ENCODE measurements around the gene ZFHX2. TPM values are rescaled to one million over a fixed set of nuclear protein-coding genes. Genes with fewer than 3 reads are reported as not detected.

ZFHX2 gene
- total and polyA plus RNA-seq, 2 of the 13 experiments (the other 11 are each of a cell fraction or from before 2014, with no cell fraction given), result 0.17 to 0.44 TPM

GRCh38 chr14:23588884-23589598, 37.5 kb upstream of the ZFHX2 start (continued):
- TF ChIP-seq IKZF5 (CRISPR knock-in tag; IDR thresholded peaks at IDR 0.05), result peak; percentile 99
- no peak for TF ChIP-seq SMARCC2 (IDR thresholded peaks at IDR 0.05)
- TF ChIP-seq MATR3 (CRISPR knock-in tag; IDR thresholded peaks at IDR 0.05), result no peak
- TF ChIP-seq ZBTB3 (CRISPR knock-in tag; IDR thresholded peaks at IDR 0.05; ENCODE audit: borderline replicate concordance, low read depth), result peak; percentile 90; the same call in 1 of the 2 replicates
- TF ChIP-seq KLF9 (CRISPR knock-in tag; IDR thresholded peaks at IDR 0.05; ENCODE audit: low read depth), result peak; percentile 90
- 0 out of 2 replicates have a peak, but pooled peaks have one; percentile 57 for TF ChIP-seq ZBTB49 (CRISPR knock-in tag; IDR thresholded peaks at IDR 0.05; ENCODE audit: borderline replicate concordance)
- peak; percentile 99 for TF ChIP-seq ZNF782 (CRISPR knock-in tag; IDR thresholded peaks at IDR 0.05; ENCODE audit: borderline replicate concordance)
- peak; percentile 82 for TF ChIP-seq ZNF709 (CRISPR knock-in tag; IDR thresholded peaks at IDR 0.05)
- TF ChIP-seq TFE3 (CRISPR knock-in tag; IDR thresholded peaks at IDR 0.05), result peak; percentile 83
- peak; percentile 96; the same call in 1 of the 2 replicates for TF ChIP-seq KDM5B (CRISPR knock-in tag; IDR thresholded peaks at IDR 0.05; ENCODE audit: borderline replicate concordance)
- TF ChIP-seq SNAPC4 (CRISPR knock-in tag; IDR thresholded peaks at IDR 0.05), result peak; percentile 85
- no peak for TF ChIP-seq AKNA (CRISPR knock-in tag; IDR thresholded peaks at IDR 0.05; ENCODE audit: borderline replicate concordance)
- no peak for TF ChIP-seq ZNF562 (CRISPR knock-in tag; IDR thresholded peaks at IDR 0.05; ENCODE audit: borderline replicate concordance)

All from HepG2 (cell line).